Testis (tissue), 2 donors: ENCODE measurements around the gene KAT14.

ENCODE experiments used
- CTCF ChIP-seq, 3 experiments: fragments of 450-650 bp in 2 of 3; fragments of 200-600 bp in 1 of 3; sonication (generic) in 1 of 3; IDR thresholded peaks; one replicate each; pipeline ENCODE4 v1.5.1; 2016 to 2019; ENCODE audit warnings: antibody characterized with exemption in 3 of 3, mild to moderate bottlenecking in 2 of 3, moderate library complexity in 1 of 3
- POLR2A ChIP-seq: fragments of 450-650 bp; IDR thresholded peaks from one replicate; pipeline ENCODE4 v1.6.1; 2017; ENCODE audit warnings: antibody characterized with exemption, mild to moderate bottlenecking, moderate library complexity

DNA sequence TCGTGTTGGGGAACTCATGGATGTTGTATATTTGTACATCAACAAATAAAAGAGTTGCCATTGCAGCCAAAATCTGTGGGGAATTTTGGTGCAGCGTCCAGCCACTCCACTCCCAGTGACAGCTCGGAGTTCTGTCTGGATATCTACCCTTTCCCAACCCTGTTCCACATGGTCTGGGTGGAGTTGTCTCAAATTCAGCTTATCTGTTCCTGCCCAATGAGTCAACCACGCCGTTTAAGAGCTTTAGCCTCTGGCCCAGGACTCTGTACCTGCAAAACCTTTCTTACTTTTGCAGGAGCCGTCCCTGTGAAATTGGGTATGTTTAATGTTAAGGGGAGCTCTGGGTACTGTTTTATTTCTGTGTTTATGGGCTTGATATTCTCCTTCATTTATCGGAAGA lies 46.0 kb upstream of the KAT14 start:
- TF ChIP-seq POLR2A, result no peak
- no peak for TF ChIP-seq CTCF (IDR thresholded peaks at IDR 0.05)
